Right lobe of liver (tissue), 4 donors: ENCODE measurements around the gene ATP13A2.

Source experiments
- POLR2A ChIP-seq: fragments of 450-650 bp; IDR thresholded peaks from one replicate; pipeline ENCODE4 v1.6.1; 2017; ENCODE audit warnings: antibody characterized with exemption, mild to moderate bottlenecking
- TF ChIP-seq, protein P1 (sequence below), 4 donors: fragments of 200-600 bp in 3 of 4; fragments of 450-650 bp in 1 of 4; IDR thresholded peaks; one replicate each; pipeline versions ENCODE4 v1.5.1 to v1.8.0; 2016 to 2022; ENCODE audit warnings: antibody characterized with exemption in 4 of 4, mild to moderate bottlenecking in 2 of 4
- donor health status: DM: no; HTN: no; CAD: no.
- donor health status: DM: no; HTN: no; CAD: no.
- donor health status: DM: no; HTN: yes; CAD: no.

- no peak for TF ChIP-seq POLR2A
- TF ChIP-seq, protein P1, sequence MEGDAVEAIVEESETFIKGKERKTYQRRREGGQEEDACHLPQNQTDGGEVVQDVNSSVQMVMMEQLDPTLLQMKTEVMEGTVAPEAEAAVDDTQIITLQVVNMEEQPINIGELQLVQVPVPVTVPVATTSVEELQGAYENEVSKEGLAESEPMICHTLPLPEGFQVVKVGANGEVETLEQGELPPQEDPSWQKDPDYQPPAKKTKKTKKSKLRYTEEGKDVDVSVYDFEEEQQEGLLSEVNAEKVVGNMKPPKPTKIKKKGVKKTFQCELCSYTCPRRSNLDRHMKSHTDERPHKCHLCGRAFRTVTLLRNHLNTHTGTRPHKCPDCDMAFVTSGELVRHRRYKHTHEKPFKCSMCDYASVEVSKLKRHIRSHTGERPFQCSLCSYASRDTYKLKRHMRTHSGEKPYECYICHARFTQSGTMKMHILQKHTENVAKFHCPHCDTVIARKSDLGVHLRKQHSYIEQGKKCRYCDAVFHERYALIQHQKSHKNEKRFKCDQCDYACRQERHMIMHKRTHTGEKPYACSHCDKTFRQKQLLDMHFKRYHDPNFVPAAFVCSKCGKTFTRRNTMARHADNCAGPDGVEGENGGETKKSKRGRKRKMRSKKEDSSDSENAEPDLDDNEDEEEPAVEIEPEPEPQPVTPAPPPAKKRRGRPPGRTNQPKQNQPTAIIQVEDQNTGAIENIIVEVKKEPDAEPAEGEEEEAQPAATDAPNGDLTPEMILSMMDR (IDR thresholded peaks at IDR 0.05), result no peak
Observed at GRCh38 chr1:17060306-17060749, 48.6 kb upstream of the ATP13A2 start.
